Mesendoderm (in vitro differentiated cells): Measurements from ENCODE around the gene FSHR.

Source experiments
- DNase-seq: peaks from one replicate; pipeline ENCODE4 v3.0.0; 2013
- H2AK5ac ChIP-seq: 2 replicates; pipeline ENCODE4 v1.6.1; 2013; ENCODE audit warnings: low read length, inconsistent platforms
- H2BK120ac ChIP-seq: 2 replicates; pipeline ENCODE4 v1.6.1; 2013; ENCODE audit warnings: low read depth, mild to moderate bottlenecking, low read length, moderate library complexity, mixed read lengths
- H2BK15ac ChIP-seq: replicated peaks from 2 replicates; pipeline ENCODE4 v1.6.1; 2013; ENCODE audit warnings: low read depth, mild to moderate bottlenecking, moderate library complexity
- H2BK5ac ChIP-seq: 2 replicates; pipeline ENCODE4 v1.6.1; 2013; ENCODE audit warnings: low read length, inconsistent platforms
- H3K18ac ChIP-seq: 2 replicates; pipeline ENCODE4 v1.6.1; 2013; ENCODE audit warnings: mild to moderate bottlenecking, low read length, mixed read lengths
- H3K23ac ChIP-seq: one replicate; pipeline ENCODE4 v1.6.1; 2013; ENCODE audit warnings: low read length
- H3K27ac ChIP-seq: 2 replicates; pipeline ENCODE4 v1.5.1; 2013; ENCODE audit warnings: low read depth, mild to moderate bottlenecking, inconsistent platforms, low read length, moderate library complexity
- H3K27me3 ChIP-seq: 2 replicates; pipeline ENCODE4 v1.6.1; 2013; ENCODE audit warnings: low read length, control low read depth, mild to moderate bottlenecking, inconsistent platforms; ENCODE audit not compliant: insufficient read depth, poor library complexity
- H3K36me3 ChIP-seq: 2 replicates; pipeline ENCODE4 v1.6.1; 2013; ENCODE audit warnings: low read length, inconsistent platforms; ENCODE audit not compliant: control insufficient read depth, insufficient read depth
- H3K4ac ChIP-seq: one replicate; pipeline ENCODE4 v1.6.1; 2013; ENCODE audit warnings: low read depth, mild to moderate bottlenecking, low read length, moderate library complexity
- H3K4me1 ChIP-seq: 2 replicates; pipeline ENCODE4 v1.6.1; 2013; ENCODE audit warnings: low read depth, low read length, inconsistent platforms; ENCODE audit not compliant: control insufficient read depth
- H3K4me2 ChIP-seq: 2 replicates; pipeline ENCODE4 v1.6.1; 2013; ENCODE audit warnings: low read length
- H3K4me3 ChIP-seq: 2 replicates; pipeline ENCODE4 v1.5.1; 2013; ENCODE audit warnings: mild to moderate bottlenecking, low read length
- H3K56ac ChIP-seq: one replicate; pipeline ENCODE4 v1.6.1; 2013; ENCODE audit warnings: low read length
- H3K79me1 ChIP-seq: 2 replicates; pipeline ENCODE4 v1.6.1; 2013; ENCODE audit warnings: low read length, inconsistent platforms
- H3K79me2 ChIP-seq: 2 replicates; pipeline ENCODE4 v1.6.1; 2013; ENCODE audit warnings: mild to moderate bottlenecking, low read length; ENCODE audit not compliant: control insufficient read depth, insufficient read depth
- H3K9ac ChIP-seq: 2 replicates; pipeline ENCODE4 v1.6.1; 2013; ENCODE audit warnings: low read length, inconsistent platforms
- H4K5ac ChIP-seq: one replicate; pipeline ENCODE4 v1.6.1; 2013; ENCODE audit warnings: low read length
- H4K8ac ChIP-seq: one replicate; pipeline ENCODE4 v1.6.1; 2013; ENCODE audit warnings: low read depth, mild to moderate bottlenecking, control low read depth, low read length, moderate library complexity
- WGBS: extraction: QIAGEN DNeasy Blood & Tissue Kit; methylation state at CpG from one replicate; pipeline ENCODE4 v1.1.7; 2013; ENCODE audit warnings: low lambda C conversion rate, missing lambda C conversion rate; ENCODE audit not compliant: insufficient coverage; ENCODE audit errors: extremely low coverage; 5-methylcytosine and 5-hydroxymethylcytosine counted together

Gene FSHR

DNA sequence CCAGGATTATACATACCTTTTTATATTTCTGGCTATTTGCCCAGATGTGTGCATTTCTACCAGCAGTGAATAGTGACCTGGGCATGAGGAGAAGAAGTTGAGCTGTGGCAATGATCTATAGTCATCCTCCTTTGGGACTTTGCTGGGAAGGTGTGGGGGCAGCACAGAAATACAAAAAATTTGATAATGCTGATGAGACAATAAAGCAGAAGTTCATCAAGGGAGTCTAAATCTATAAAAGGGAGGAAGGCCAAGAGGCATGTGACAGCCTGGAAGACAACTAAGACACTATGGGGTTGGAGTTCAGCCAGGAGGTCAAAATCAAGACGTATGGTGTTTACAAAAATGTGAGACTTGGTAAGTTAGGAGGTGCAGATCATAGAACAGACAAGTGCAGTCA is 52.2 kb downstream of the FSHR start:
- Histone ChIP-seq H3K9ac (no peak overlapping the region), H3K4me3 (no peak overlapping the region), H2BK5ac (no peak overlapping the region), H3K4me1 (no peaks in the 10 kb centered on the region), H3K36me3 (no peaks in the 10 kb centered on the region), H4K8ac (no peak overlapping the region), H3K27ac (no peak overlapping the region), H3K18ac (no peak overlapping the region), H2BK120ac (no peak overlapping the region), H2AK5ac (no peak overlapping the region), H3K4ac (no peak overlapping the region), H3K23ac (no peak overlapping the region), H3K27me3 (no peaks in the 10 kb centered on the region), H3K79me1 (no peaks in the 10 kb centered on the region), H3K56ac (no peak overlapping the region), H2BK15ac (no peak overlapping the region), H3K79me2 (no peaks in the 10 kb centered on the region), H3K4me2 (no peak overlapping the region), H4K5ac (no peak overlapping the region)
- no peak for DNase-seq
- WGBS, result no CpG with 5 or more reads among the region's 1 CpG

DNA sequence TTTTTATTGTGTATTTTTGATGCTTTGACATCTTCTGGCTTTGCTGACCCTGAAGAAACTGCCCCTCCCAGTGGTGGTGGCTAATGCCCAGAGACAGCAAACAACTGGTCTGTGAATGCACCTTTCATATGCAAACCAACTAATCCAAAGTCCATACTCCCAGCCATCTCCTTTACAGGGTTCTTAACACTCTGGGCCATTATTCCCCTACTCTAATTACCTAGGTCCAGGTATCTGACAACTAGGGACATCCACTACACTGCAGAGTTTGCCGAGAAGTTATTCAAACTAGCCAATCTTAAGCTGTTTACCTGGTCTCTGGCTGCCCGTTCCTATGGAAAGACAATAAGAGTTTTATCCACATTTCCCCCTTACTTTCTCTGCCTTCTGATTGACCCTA is 73.6 kb downstream of the FSHR start:
- H2BK15ac ChIP-seq, result no peak overlapping the region
- H3K56ac ChIP-seq, result no peak overlapping the region
- H3K36me3 ChIP-seq, result no peaks in the 10 kb centered on the region
- H3K4ac ChIP-seq, result no peak overlapping the region
- no peak overlapping the region for H3K23ac ChIP-seq
- no peak overlapping the region for H3K4me2 ChIP-seq
- H3K4me3 ChIP-seq, result no peak overlapping the region
- H3K27me3 ChIP-seq, result no peaks in the 10 kb centered on the region
- no peak overlapping the region for H3K9ac ChIP-seq
- no CpG with 5 or more reads among the region's 2 CpGs for WGBS
- no peaks in the 10 kb centered on the region for H3K79me2 ChIP-seq
- H4K5ac ChIP-seq, result no peak overlapping the region
- H3K18ac ChIP-seq, result no peak overlapping the region
- no peaks in the 10 kb centered on the region for H3K79me1 ChIP-seq
- DNase-seq, result peak; percentile 25
- H2BK120ac ChIP-seq, result no peak overlapping the region
- H3K4me1 ChIP-seq, result no peaks in the 10 kb centered on the region
- no peak overlapping the region for H2BK5ac ChIP-seq
- H3K27ac ChIP-seq, result no peak overlapping the region
- H2AK5ac ChIP-seq, result no peak overlapping the region
- no peak overlapping the region for H4K8ac ChIP-seq

DNA sequence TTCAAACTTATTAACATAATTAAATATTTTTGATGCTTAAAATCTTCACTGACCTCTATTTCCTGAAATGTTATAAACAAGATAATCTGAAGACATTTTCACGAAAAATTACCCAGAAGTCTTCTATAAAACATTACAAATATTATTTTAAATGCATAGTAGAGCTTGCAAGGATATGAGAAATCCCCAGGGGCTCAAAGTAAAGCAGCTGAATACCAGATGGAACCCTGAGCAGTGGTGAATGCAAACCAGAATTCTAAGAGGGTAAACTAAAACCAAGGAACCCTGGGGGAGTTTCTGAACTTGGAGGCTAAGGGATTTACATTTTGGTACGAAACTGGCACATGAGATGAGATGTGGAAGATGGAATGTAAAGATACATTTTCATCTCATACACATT is 83.6 kb downstream of the FSHR start:
- H4K5ac ChIP-seq, result no peak overlapping the region
- no peak overlapping the region for H3K4me3 ChIP-seq
- H3K4ac ChIP-seq, result no peak overlapping the region
- no peak overlapping the region for H2BK15ac ChIP-seq
- no CpG with 5 or more reads among the region's 2 CpGs for WGBS
- no peaks in the 10 kb centered on the region for H3K79me1 ChIP-seq
- DNase-seq, result no peak
- no peak overlapping the region for H3K9ac ChIP-seq
- no peaks in the 10 kb centered on the region for H3K27me3 ChIP-seq
- H3K27ac ChIP-seq, result no peak overlapping the region
- no peak overlapping the region for H3K23ac ChIP-seq
- H4K8ac ChIP-seq, result no peak overlapping the region
- H3K18ac ChIP-seq, result no peak overlapping the region
- H3K4me1 ChIP-seq, result no peaks in the 10 kb centered on the region
- H3K36me3 ChIP-seq, result no peaks in the 10 kb centered on the region
- H2BK120ac ChIP-seq, result no peak overlapping the region
- H3K4me2 ChIP-seq, result no peak overlapping the region
- no peak overlapping the region for H3K56ac ChIP-seq
- no peak overlapping the region for H2AK5ac ChIP-seq
- H2BK5ac ChIP-seq, result no peak overlapping the region
- no peaks in the 10 kb centered on the region for H3K79me2 ChIP-seq

DNA sequence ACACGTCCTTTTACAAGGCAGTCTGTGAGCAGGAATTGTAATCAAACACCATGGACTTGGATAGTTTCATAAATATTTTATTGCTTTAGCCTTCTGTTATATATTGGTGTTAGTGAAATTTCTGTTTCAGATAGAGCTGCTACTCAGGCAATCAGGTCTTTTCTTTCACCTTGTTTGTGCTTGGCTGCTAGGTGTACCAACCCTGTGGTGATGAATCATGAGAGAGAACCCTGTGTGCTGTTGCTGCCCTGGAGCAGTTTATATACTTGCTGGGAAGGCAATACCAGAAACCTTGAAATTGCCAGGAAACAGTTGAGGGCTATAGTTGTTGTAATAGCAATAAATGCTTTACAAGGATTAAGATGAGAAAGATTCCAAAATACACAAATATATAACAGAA is 84.5 kb downstream of the FSHR start:
- H3K4me3 ChIP-seq, result no peak overlapping the region
- H3K27ac ChIP-seq, result no peak overlapping the region
- H3K9ac ChIP-seq, result no peak overlapping the region
- WGBS, result no CpG with 5 or more reads among the region's 1 CpG
- no peak overlapping the region for H3K4me2 ChIP-seq
- no peak overlapping the region for H4K8ac ChIP-seq
- no peaks in the 10 kb centered on the region for H3K4me1 ChIP-seq
- H2BK5ac ChIP-seq, result no peak overlapping the region
- no peaks in the 10 kb centered on the region for H3K27me3 ChIP-seq
- no peak overlapping the region for H4K5ac ChIP-seq
- no peak overlapping the region for H3K56ac ChIP-seq
- H2BK15ac ChIP-seq, result no peak overlapping the region
- H3K79me2 ChIP-seq, result no peaks in the 10 kb centered on the region
- no peaks in the 10 kb centered on the region for H3K36me3 ChIP-seq
- no peak overlapping the region for H3K4ac ChIP-seq
- H3K18ac ChIP-seq, result no peak overlapping the region
- H3K79me1 ChIP-seq, result no peaks in the 10 kb centered on the region
- DNase-seq, result no peak
- H3K23ac ChIP-seq, result no peak overlapping the region
- H2BK120ac ChIP-seq, result no peak overlapping the region
- no peak overlapping the region for H2AK5ac ChIP-seq

DNA sequence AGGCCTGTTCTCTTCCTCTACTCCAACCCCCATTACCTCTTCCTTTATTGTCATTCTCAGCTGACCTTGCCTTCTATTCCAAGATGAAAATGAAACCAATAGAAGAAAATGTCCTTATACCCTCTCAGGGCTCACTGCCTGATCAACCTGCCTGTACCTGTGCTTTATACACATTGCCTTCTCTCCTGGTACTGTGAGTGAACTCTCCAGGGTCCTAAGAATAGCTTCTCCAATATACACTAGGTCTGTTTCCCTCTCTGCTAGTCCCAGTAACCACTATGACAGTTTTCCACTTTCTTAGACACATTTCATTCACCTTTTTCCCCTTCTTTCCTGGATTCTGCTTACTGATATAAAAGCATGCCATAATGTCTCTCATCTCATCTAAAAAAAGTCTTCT is 85.7 kb downstream of the FSHR start:
- Histone ChIP-seq H4K5ac (no peak overlapping the region), H3K4me3 (no peak overlapping the region), H2BK15ac (no peak overlapping the region), H3K56ac (no peak overlapping the region), H3K27ac (no peak overlapping the region), H3K23ac (no peak overlapping the region), H2AK5ac (no peak overlapping the region), H3K36me3 (no peaks in the 10 kb centered on the region), H3K4me1 (no peaks in the 10 kb centered on the region), H3K4me2 (no peak overlapping the region), H3K18ac (no peak overlapping the region), H2BK120ac (no peak overlapping the region), H3K4ac (no peak overlapping the region), H3K9ac (no peak overlapping the region), H3K27me3 (no peaks in the 10 kb centered on the region), H2BK5ac (no peak overlapping the region), H3K79me2 (no peaks in the 10 kb centered on the region), H4K8ac (no peak overlapping the region), H3K79me1 (no peaks in the 10 kb centered on the region)
- DNase-seq, result no peak

DNA sequence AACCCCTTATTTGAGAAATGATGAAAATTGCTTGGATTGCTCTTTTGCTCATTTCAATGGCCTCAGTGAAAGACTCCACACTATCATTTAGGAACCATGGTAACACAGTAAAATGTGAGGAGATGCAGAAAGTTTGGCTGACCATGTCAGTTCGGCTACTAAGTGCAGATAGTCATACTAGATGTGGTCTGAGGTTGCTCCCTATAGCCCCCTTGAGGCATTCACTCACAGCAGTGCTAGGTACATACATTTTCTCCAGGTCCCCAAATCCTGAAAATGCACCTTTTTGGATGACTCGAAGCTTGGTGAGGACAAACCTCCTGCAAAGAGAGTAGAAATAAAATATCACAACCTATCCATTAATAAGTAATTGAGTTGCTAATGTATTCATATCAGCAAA is 86.3 kb downstream of the FSHR start:
- Histone ChIP-seq H3K27ac (no peak overlapping the region), H2BK120ac (no peak overlapping the region), H3K79me2 (no peaks in the 10 kb centered on the region), H3K79me1 (no peaks in the 10 kb centered on the region), H3K9ac (no peak overlapping the region), H2BK5ac (no peak overlapping the region), H3K56ac (no peak overlapping the region), H3K36me3 (no peaks in the 10 kb centered on the region), H3K27me3 (no peaks in the 10 kb centered on the region), H3K4me1 (no peaks in the 10 kb centered on the region), H2BK15ac (no peak overlapping the region), H3K23ac (no peak overlapping the region), H3K4me3 (no peak overlapping the region), H2AK5ac (no peak overlapping the region), H4K5ac (no peak overlapping the region), H3K4me2 (no peak overlapping the region), H4K8ac (no peak overlapping the region), H3K18ac (no peak overlapping the region), H3K4ac (no peak overlapping the region)
- DNase-seq, result no peak
- WGBS, result no CpG with 5 or more reads among the region's 2 CpGs
